Measurements from ENCODE around the gene NIP7. TPM values are rescaled to one million over a fixed set of nuclear protein-coding genes. Genes with fewer than 3 reads are reported as not detected.

The NIP7 gene
- total and polyA plus RNA-seq, 2 experiments from 2014 or later: 30.4 to 47.4 TPM

DNA sequence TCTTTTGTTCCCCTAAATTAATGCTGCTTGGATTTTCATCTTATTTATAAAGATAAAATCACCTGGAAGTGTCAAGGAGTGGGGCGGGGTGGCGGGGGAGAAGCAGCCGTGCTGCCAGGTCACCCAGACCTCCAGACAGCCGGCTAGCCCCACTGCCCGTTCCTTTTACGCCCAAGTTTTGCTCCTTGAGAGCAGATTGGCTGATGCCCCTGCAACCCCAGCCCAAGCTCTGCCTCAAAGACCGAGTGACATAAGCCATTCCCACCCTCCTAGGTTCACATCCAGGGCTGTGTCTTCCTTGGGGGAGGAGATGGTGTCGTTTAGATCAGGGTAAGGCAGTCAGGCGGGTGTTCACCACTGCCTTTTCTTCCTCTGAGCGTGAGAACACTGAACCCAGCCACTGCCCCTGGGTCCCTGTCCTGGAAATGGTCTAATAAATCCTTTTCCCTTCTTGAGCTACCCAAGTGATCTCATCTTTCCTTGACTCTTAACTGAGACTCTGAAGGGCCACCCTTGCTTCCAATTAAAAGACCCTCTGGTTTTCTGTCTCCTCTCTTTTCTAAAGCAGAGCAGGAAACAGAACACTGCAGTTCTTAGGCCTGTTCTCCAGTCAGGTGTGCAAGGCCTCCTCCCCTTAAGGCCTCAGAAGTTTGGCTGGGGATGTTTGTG, 14.9 kb upstream of the NIP7 start:
- H3K4me3 ChIP-seq: no peak overlapping the region
- Mint-ChIP-seq H3K9me3 (0 out of 3 replicates have a peak, but pooled peaks cover 4% of the 10 kb centered on the region), H3K36me3 (ENCODE audit: low read depth) (peaks cover 91% of the 10 kb centered on the region), H3K4me3 (no peak overlapping the region), H3K27me3 (ENCODE audit: insufficient read depth, low read depth, poor library complexity) (peaks cover 26% of the 10 kb centered on the region), H3K27ac (no peak overlapping the region), H3K4me1 (peaks cover 18% of the 10 kb centered on the region)
- TF ChIP-seq NANOG (IDR thresholded peaks at IDR 0.05; ENCODE audit: borderline replicate concordance): no peak
- TF ChIP-seq POLR2AphosphoS5 (IDR thresholded peaks at IDR 0.05; ENCODE audit: low read depth): 0 out of 2 replicates have a peak, but pooled peaks have one; percentile 31
- H4K20me1 ChIP-seq (replicated peaks; ENCODE audit: insufficient read depth): peaks cover 53% of the 10 kb centered on the region
- 0 out of 2 replicates have a peak overlapping the region, but pooled peaks have one; percentile 59 for H3K27ac ChIP-seq (ENCODE audit: low read depth)
- no peaks in the 10 kb centered on the region for H3K9me2 ChIP-seq (ENCODE audit: insufficient read depth)
- no peaks in the 10 kb centered on the region for H3K27me3 ChIP-seq (ENCODE audit: insufficient read depth)
- H3F3A ChIP-seq (replicated peaks; ENCODE audit: low read depth): peaks cover 28% of the 10 kb centered on the region; the same call in 1 of the 2 replicates
- peaks cover 21% of the 10 kb centered on the region for H3K4me1 ChIP-seq (ENCODE audit: insufficient read depth)
- H3K4me2 ChIP-seq: no peak overlapping the region
- peaks cover 15% of the 10 kb centered on the region for H3K36me3 ChIP-seq (ENCODE audit: insufficient read depth)
- no peak for DNase-seq (ENCODE audit: low spot score)
- peaks cover 54% of the 10 kb centered on the region for H3K79me2 ChIP-seq (replicated peaks; ENCODE audit: insufficient read depth)
- no peak for ATAC-seq
- no peak overlapping the region for H2AFZ ChIP-seq

GRCh38 chr16:69325784-69326171, 13.8 kb upstream of the NIP7 start:
- no peak overlapping the region for H3K4me2 ChIP-seq
- peak overlapping the region; percentile 33; the same call in 1 of the 3 replicates for H3K4me3 Mint-ChIP-seq
- peaks cover 55% of the 10 kb centered on the region for H3K79me2 ChIP-seq (replicated peaks; ENCODE audit: insufficient read depth)
- TF ChIP-seq STAT1 (IDR thresholded peaks at IDR 0.05; ENCODE audit: unreplicated experiment) (no peak), ZNF331 (CRISPR knock-in tag; IDR thresholded peaks at IDR 0.05; ENCODE audit: low read depth) (no peak), NANOG (IDR thresholded peaks at IDR 0.05; ENCODE audit: borderline replicate concordance) (no peak), EZH2phosphoT487 (IDR thresholded peaks at IDR 0.05; ENCODE audit: unreplicated experiment) (no peak)
- TF ChIP-seq, protein P1, sequence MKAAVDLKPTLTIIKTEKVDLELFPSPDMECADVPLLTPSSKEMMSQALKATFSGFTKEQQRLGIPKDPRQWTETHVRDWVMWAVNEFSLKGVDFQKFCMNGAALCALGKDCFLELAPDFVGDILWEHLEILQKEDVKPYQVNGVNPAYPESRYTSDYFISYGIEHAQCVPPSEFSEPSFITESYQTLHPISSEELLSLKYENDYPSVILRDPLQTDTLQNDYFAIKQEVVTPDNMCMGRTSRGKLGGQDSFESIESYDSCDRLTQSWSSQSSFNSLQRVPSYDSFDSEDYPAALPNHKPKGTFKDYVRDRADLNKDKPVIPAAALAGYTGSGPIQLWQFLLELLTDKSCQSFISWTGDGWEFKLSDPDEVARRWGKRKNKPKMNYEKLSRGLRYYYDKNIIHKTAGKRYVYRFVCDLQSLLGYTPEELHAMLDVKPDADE (IDR thresholded peaks at IDR 0.05): no peak
- H3K4me1 ChIP-seq (ENCODE audit: insufficient read depth): peaks cover 21% of the 10 kb centered on the region
- H3K27ac ChIP-seq (ENCODE audit: low read depth): no peak overlapping the region
- DNase-seq (ENCODE audit: low spot score): no peak
- no peaks in the 10 kb centered on the region for H3K27me3 ChIP-seq (ENCODE audit: insufficient read depth)
- H3K27ac Mint-ChIP-seq: no peak overlapping the region; the same call in 1 of the 2 replicates
- ATAC-seq: no peak
- no peak overlapping the region for H2AFZ ChIP-seq
- no peaks in the 10 kb centered on the region for H3K9me2 ChIP-seq (ENCODE audit: insufficient read depth)
- peaks cover 18% of the 10 kb centered on the region for H3K4me1 Mint-ChIP-seq
- H3K36me3 Mint-ChIP-seq (ENCODE audit: low read depth): peaks cover 86% of the 10 kb centered on the region
- H3F3A ChIP-seq (replicated peaks; ENCODE audit: low read depth): peaks cover 27% of the 10 kb centered on the region
- H4K20me1 ChIP-seq (replicated peaks; ENCODE audit: insufficient read depth): peaks cover 53% of the 10 kb centered on the region
- H3K27me3 Mint-ChIP-seq (ENCODE audit: insufficient read depth, low read depth, poor library complexity): peaks cover 26% of the 10 kb centered on the region
- peaks cover 15% of the 10 kb centered on the region for H3K36me3 ChIP-seq (ENCODE audit: insufficient read depth)
- H3K9me3 Mint-ChIP-seq: 0 out of 3 replicates have a peak, but pooled peaks cover 4% of the 10 kb centered on the region
- no peak overlapping the region for H3K4me3 ChIP-seq

DNA sequence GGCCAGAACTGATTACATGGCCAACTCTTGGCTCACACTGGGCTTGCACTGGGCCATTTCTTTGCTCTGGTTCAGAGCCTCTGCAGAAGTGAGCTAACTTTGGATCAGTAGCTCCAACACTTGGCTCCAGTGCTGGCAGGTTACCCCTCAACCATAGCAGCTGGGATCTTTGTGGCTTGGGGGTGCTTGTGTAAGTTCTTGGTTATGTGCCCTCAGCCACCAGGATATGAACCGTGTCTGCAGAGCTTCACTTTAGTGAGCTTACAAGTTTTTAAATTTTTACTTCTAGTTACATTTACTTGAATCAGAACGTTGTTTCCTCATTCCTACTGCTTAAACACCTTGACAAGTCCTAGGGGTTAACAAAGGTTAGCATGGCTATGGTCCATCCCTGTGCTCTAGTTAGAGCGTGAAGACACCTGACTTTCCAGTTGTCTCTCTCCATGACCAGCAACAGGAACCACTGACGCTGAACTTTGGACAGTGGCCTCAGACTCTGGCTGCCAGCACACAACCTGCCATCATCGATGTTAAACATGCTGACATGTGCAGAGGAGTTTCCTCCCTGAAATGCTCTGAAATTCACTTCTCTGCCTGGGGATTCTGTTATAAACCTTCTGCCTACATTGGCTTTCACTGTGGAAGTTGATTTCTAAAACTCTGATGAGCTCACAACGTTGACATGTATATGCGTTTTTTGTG, 13.2 kb upstream of the NIP7 start:
- no peak overlapping the region for H3K27ac Mint-ChIP-seq
- H3K27ac ChIP-seq (ENCODE audit: low read depth): 0 out of 2 replicates have a peak overlapping the region, but pooled peaks have one; percentile 19
- peaks cover 84% of the 10 kb centered on the region for H3K36me3 Mint-ChIP-seq (ENCODE audit: low read depth)
- peak overlapping the region; percentile 28; the same call in 1 of the 2 replicates for H3K4me3 ChIP-seq
- ATAC-seq (no peak), DNase-seq (ENCODE audit: low spot score) (no peak)
- H3F3A ChIP-seq (replicated peaks; ENCODE audit: low read depth): peaks cover 30% of the 10 kb centered on the region
- H3K27me3 Mint-ChIP-seq (ENCODE audit: insufficient read depth, low read depth, poor library complexity): peaks cover 26% of the 10 kb centered on the region
- no peaks in the 10 kb centered on the region for H3K9me2 ChIP-seq (ENCODE audit: insufficient read depth)
- peaks cover 15% of the 10 kb centered on the region for H3K36me3 ChIP-seq (ENCODE audit: insufficient read depth)
- no peak overlapping the region for H2AFZ ChIP-seq
- H3K4me2 ChIP-seq: peak overlapping the region; percentile 62
- H3K9me3 Mint-ChIP-seq: 0 out of 3 replicates have a peak, but pooled peaks cover 4% of the 10 kb centered on the region
- no peaks in the 10 kb centered on the region for H3K27me3 ChIP-seq (ENCODE audit: insufficient read depth)
- peaks cover 21% of the 10 kb centered on the region for H3K4me1 ChIP-seq (ENCODE audit: insufficient read depth)
- H3K79me2 ChIP-seq (replicated peaks; ENCODE audit: insufficient read depth): peaks cover 55% of the 10 kb centered on the region
- H3K4me1 Mint-ChIP-seq: peaks cover 18% of the 10 kb centered on the region
- H4K20me1 ChIP-seq (replicated peaks; ENCODE audit: insufficient read depth): peaks cover 53% of the 10 kb centered on the region
- peak overlapping the region; percentile 46 for H3K4me3 Mint-ChIP-seq
- TF ChIP-seq EZH2phosphoT487 (IDR thresholded peaks at IDR 0.05; ENCODE audit: unreplicated experiment) (no peak), REST (IDR thresholded peaks at IDR 0.05; ENCODE audit: unreplicated experiment) (no peak)
